Naive B cell (primary cell): ENCODE data around the gene SPANXN2. TPM values are rescaled to one million over a fixed set of nuclear protein-coding genes. Genes with fewer than 3 reads are reported as not detected.

Source experiments
- polyA plus RNA-seq, 6 donors: library from polyadenylated mRNA; unstranded; fragments of 300-500 nt; fragmentation: Illumina TruSeq; gene quantifications; one replicate each; pipeline ENCODE4 v1.2.3, GENCODE V29; 2021; ENCODE audit warnings: low read depth in 6 of 6

Gene SPANXN2
- polyA plus RNA-seq, 6 donors from 2014 or later: not detected

Other genes with a start within 250 kb of the SPANXN2 start
- gene SPANXN3, start 203.3 kb downstream of the SPANXN2 start, polyA plus RNA-seq: not detected
- not detected for gene SLITRK4, start 84.7 kb downstream of the SPANXN2 start, polyA plus RNA-seq
- not detected for gene UBE2NL, start 163.3 kb upstream of the SPANXN2 start, polyA plus RNA-seq